Activated naive CD8-positive, alpha-beta T cell treated with anti-CD3 and anti-CD28 coated beads, Interleukin-2, amount 50 U/mL, for 24 hours (primary cell): ENCODE results near the gene GPC2.
"Not testable (repeated sequence)": the region's sequence is repeated elsewhere in the genome, so short reads cannot be mapped to it uniquely, and the experiment has no call there.

Experiments used
- ATAC-seq: fragments of 150-1000 bp; cut with Tn5 transposase; one replicate; pipeline ENCODE4 v1.10.0; 2021
- DNase-seq: peaks from one replicate; pipeline ENCODE4 v3.0.0; 2021
- H3K27ac Mint-ChIP-seq: one replicate; pipeline ENCODE4 v1.8.0; 2021; ENCODE audit warnings: mild to moderate bottlenecking, mixed read lengths
- H3K27me3 Mint-ChIP-seq: one replicate; pipeline ENCODE4 v1.8.0; 2021; ENCODE audit warnings: mixed read lengths
- H3K36me3 Mint-ChIP-seq: one replicate; pipeline ENCODE4 v1.8.0; 2021; ENCODE audit warnings: low read depth, mixed read lengths
- H3K4me1 Mint-ChIP-seq: one replicate; pipeline ENCODE4 v1.8.0; 2021; ENCODE audit warnings: mixed read lengths
- H3K4me3 Mint-ChIP-seq: one replicate; pipeline ENCODE4 v1.8.0; 2021; ENCODE audit warnings: mild to moderate bottlenecking, moderate library complexity, mixed read lengths
- H3K9me3 Mint-ChIP-seq: one replicate; pipeline ENCODE4 v1.8.0; 2021; ENCODE audit warnings: mixed read lengths

The GPC2 gene

GRCh38 chr7:100185726-100186125, 8.5 kb upstream of the GPC2 start:
- Mint-ChIP-seq H3K9me3 (no peaks in the 10 kb centered on the region), H3K4me3 (no peak overlapping the region)

GRCh38 chr7:100183090-100183489, 5.9 kb upstream of the GPC2 start:
- H3K4me3 Mint-ChIP-seq, ATAC-seq, H3K9me3 Mint-ChIP-seq, H3K27me3 Mint-ChIP-seq, H3K27ac Mint-ChIP-seq, H3K36me3 Mint-ChIP-seq, DNase-seq: not testable (repeated sequence)
- peaks cover 29% of the 10 kb centered on the region for H3K4me1 Mint-ChIP-seq

More at GRCh38 chr7:100185726-100186125, 8.5 kb upstream of the GPC2 start:
- Mint-ChIP-seq H3K27me3 (no peaks in the 10 kb centered on the region), H3K27ac (no peak overlapping the region), H3K36me3 (peaks cover 2% of the 10 kb centered on the region), H3K4me1 (peaks cover 34% of the 10 kb centered on the region)
- no peak for DNase-seq
- no peak for ATAC-seq

GRCh38 chr7:100182616-100183015, 5.4 kb upstream of the GPC2 start:
- not testable (repeated sequence) for H3K4me3 Mint-ChIP-seq, H3K27me3 Mint-ChIP-seq, H3K27ac Mint-ChIP-seq, DNase-seq, H3K9me3 Mint-ChIP-seq, ATAC-seq, H3K36me3 Mint-ChIP-seq
- peaks cover 32% of the 10 kb centered on the region for H3K4me1 Mint-ChIP-seq

- not testable (repeated sequence) for ATAC-seq, DNase-seq, H3K9me3 Mint-ChIP-seq, H3K27me3 Mint-ChIP-seq, H3K36me3 Mint-ChIP-seq
- Mint-ChIP-seq H3K27ac (peak overlapping the region; percentile 70), H3K4me1 (peaks cover 46% of the 10 kb centered on the region), H3K4me3 (peak overlapping the region; percentile 65)
Observed at GRCh38 chr7:100180084-100180483, 2.9 kb upstream of the GPC2 start.

- H3K4me1 Mint-ChIP-seq = peaks cover 34% of the 10 kb centered on the region
Observed at GRCh38 chr7:100176096-100177044, 811 bp downstream of the GPC2 start.

GRCh38 chr7:100175296-100175935, 1.8 kb downstream of the GPC2 start:
- H3K4me1 Mint-ChIP-seq = peaks cover 31% of the 10 kb centered on the region
- H3K36me3 Mint-ChIP-seq = no peaks in the 10 kb centered on the region
- peak overlapping the region; percentile 29 for H3K4me3 Mint-ChIP-seq
- H3K27ac Mint-ChIP-seq = no peak overlapping the region
- no peak for DNase-seq
- H3K9me3 Mint-ChIP-seq = no peaks in the 10 kb centered on the region
- ATAC-seq = no peak
- peaks cover 9% of the 10 kb centered on the region for H3K27me3 Mint-ChIP-seq

More at GRCh38 chr7:100176096-100177044, 811 bp downstream of the GPC2 start:
- Mint-ChIP-seq H3K9me3 (no peaks in the 10 kb centered on the region), H3K27me3 (peaks cover 4% of the 10 kb centered on the region), H3K36me3 (no peaks in the 10 kb centered on the region), H3K4me3 (peak overlapping the region; percentile 70), H3K27ac (no peak overlapping the region)
- DNase-seq (no peak), ATAC-seq (no peak)

- Mint-ChIP-seq H3K36me3 (no peaks in the 10 kb centered on the region), H3K9me3 (no peaks in the 10 kb centered on the region), H3K27me3 (peaks cover 11% of the 10 kb centered on the region), H3K4me1 (peaks cover 35% of the 10 kb centered on the region), H3K27ac (no peak overlapping the region), H3K4me3 (no peak overlapping the region)
- DNase-seq = no peak
- ATAC-seq = no peak
Observed at GRCh38 chr7:100174582-100174981, 2.6 kb downstream of the GPC2 start.

- no peaks in the 10 kb centered on the region for H3K9me3 Mint-ChIP-seq
- H3K4me3 Mint-ChIP-seq = no peak overlapping the region
- no peaks in the 10 kb centered on the region for H3K36me3 Mint-ChIP-seq
- ATAC-seq (no peak), DNase-seq (no peak)
- peaks cover 11% of the 10 kb centered on the region for H3K27me3 Mint-ChIP-seq
- H3K27ac Mint-ChIP-seq = no peak overlapping the region
- peaks cover 41% of the 10 kb centered on the region for H3K4me1 Mint-ChIP-seq
Observed at GRCh38 chr7:100173806-100174495, 3.2 kb downstream of the GPC2 start.

GRCh38 chr7:100171840-100172239, 5.3 kb downstream of the GPC2 start:
- DNase-seq (no peak), ATAC-seq (no peak)
- peak overlapping the region; percentile 30 for H3K4me3 Mint-ChIP-seq
- H3K36me3 Mint-ChIP-seq = no peaks in the 10 kb centered on the region
- no peak overlapping the region for H3K27ac Mint-ChIP-seq
- peaks cover 57% of the 10 kb centered on the region for H3K4me1 Mint-ChIP-seq
- H3K27me3 Mint-ChIP-seq = peaks cover 22% of the 10 kb centered on the region
- H3K9me3 Mint-ChIP-seq = no peaks in the 10 kb centered on the region

GRCh38 chr7:100171087-100171681, 6.0 kb downstream of the GPC2 start:
- no peaks in the 10 kb centered on the region for H3K36me3 Mint-ChIP-seq
- H3K27ac Mint-ChIP-seq = peak overlapping the region; percentile 22
- H3K4me3 Mint-ChIP-seq = peak overlapping the region; percentile 62
- ATAC-seq (peak; percentile 39), DNase-seq (no peak)
- no peaks in the 10 kb centered on the region for H3K9me3 Mint-ChIP-seq
- peaks cover 59% of the 10 kb centered on the region for H3K4me1 Mint-ChIP-seq
- H3K27me3 Mint-ChIP-seq = peaks cover 26% of the 10 kb centered on the region

GRCh38 chr7:100170101-100170897, 6.9 kb downstream of the GPC2 start:
- peaks cover 23% of the 10 kb centered on the region for H3K27me3 Mint-ChIP-seq
- H3K36me3 Mint-ChIP-seq = no peaks in the 10 kb centered on the region
- ATAC-seq (no peak), DNase-seq (no peak)
- H3K27ac Mint-ChIP-seq = no peak overlapping the region
- peak overlapping the region; percentile 62 for H3K4me3 Mint-ChIP-seq
- no peaks in the 10 kb centered on the region for H3K9me3 Mint-ChIP-seq
- H3K4me1 Mint-ChIP-seq = peaks cover 59% of the 10 kb centered on the region

GRCh38 chr7:100169147-100169850, 7.9 kb downstream of the GPC2 start:
- Mint-ChIP-seq H3K4me3 (peak overlapping the region; percentile 77), H3K4me1 (peaks cover 56% of the 10 kb centered on the region), H3K27ac (peak overlapping the region; percentile 37), H3K27me3 (peaks cover 23% of the 10 kb centered on the region), H3K9me3 (no peaks in the 10 kb centered on the region), H3K36me3 (no peaks in the 10 kb centered on the region)
- ATAC-seq (no peak), DNase-seq (no peak)

- peak overlapping the region; percentile 37 for H3K27ac Mint-ChIP-seq
- H3K4me1 Mint-ChIP-seq = peaks cover 69% of the 10 kb centered on the region
Observed at GRCh38 chr7:100167912-100168323, 9.3 kb downstream of the GPC2 start.

More at GRCh38 chr7:100167912-100168323, 9.3 kb downstream of the GPC2 start:
- no peaks in the 10 kb centered on the region for H3K36me3 Mint-ChIP-seq
- ATAC-seq (no peak), DNase-seq (no peak)
- no peaks in the 10 kb centered on the region for H3K9me3 Mint-ChIP-seq
- peak overlapping the region; percentile 77 for H3K4me3 Mint-ChIP-seq
- H3K27me3 Mint-ChIP-seq = peaks cover 23% of the 10 kb centered on the region
